GM19467 (cell line): ENCODE data around the gene MAP7D3.
"Not testable (repeated sequence)": the region's sequence is repeated elsewhere in the genome, so short reads cannot be mapped to it uniquely, and the experiment has no call there.

Experiments used
- ATAC-seq: cut with Tn5 transposase; IDR thresholded peaks from one replicate; pipeline ENCODE4 v1.9.1; 2021; ENCODE audit warnings: mild to moderate bottlenecking, moderate library complexity; ENCODE audit not compliant: unreplicated experiment

Gene MAP7D3

DNA sequence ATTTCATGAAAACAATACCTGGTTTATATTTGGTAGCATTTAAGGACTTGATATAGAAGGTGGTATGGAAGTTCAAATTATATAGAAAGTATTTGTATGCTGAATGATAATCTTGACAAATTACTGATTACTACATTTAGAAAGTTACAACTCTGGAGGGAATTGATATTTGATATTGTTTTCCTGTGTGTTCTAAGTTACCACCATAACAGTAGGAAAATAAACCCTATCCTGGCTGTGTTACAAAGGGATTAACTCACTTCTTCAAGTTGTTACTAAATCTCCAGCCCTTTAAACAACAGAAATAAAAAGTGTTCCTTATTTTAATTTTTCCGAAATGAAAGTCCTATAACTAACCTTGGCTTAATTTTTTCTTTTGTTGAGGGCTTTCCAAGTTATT, 67.3 kb downstream of the MAP7D3 start:
- no peak for ATAC-seq

GRCh38 chrX:136183172-136183571, 68.0 kb downstream of the MAP7D3 start:
- no peak for ATAC-seq

DNA sequence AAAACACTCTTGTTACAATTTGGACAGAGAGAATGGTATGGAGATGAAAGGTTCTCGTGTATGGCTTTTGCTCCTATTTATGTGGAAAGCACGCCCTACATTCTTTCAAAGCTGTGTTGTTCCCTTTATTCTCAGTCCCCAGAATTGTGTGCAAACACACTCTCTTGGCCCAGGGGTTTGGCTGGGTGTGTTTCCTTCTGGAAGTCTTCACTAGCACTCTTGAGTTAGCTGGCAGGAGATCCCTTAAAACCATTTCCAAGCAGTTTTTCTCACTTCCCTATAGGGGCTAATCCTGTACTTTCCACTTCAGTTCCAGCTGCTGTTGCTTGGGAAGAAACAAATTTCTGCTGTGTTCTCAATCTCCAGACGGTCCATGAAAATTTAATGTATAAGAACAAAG, 68.8 kb downstream of the MAP7D3 start:
- no peak for ATAC-seq

DNA sequence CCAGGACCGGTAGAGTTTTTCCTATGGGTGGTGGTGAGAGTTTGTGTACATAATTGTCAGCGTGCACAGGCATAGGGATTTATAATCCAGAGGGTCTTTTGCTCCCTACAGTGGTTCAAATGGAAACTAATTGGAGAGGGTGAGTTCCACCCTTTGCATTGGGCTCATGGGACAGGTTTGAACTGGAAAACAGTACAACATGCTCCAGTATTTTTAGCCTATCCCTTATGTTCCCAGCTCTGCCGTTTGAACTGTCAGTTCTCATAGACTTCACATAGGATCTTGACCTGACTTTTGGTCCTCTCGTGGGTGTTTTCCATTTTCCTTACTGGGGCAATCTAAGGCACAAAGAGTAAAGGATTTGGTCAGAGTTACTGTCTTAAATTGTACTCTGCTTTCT, 72.1 kb downstream of the MAP7D3 start:
- ATAC-seq: no peak

- ATAC-seq: no peak
Measured at GRCh38 chrX:136176399-136176825, 74.8 kb downstream of the MAP7D3 start.

DNA sequence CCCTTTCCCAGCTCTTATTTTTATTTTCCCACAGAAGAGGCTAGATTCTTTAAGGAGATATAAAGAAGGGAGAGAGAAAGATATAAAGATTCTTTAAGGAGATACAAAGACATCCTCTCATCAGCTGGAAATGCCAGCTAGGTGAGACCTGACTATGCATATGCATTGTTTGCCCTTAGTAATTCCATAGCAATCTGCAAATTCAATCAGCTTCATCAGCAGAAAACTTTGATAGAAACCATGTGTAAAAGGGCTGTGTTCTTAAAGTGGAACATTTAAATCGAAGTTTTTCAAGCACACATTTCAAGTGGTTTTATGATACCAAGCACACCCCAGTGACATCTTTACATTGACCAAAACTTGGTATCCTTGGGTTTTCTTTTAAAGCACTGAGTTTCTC, 79.8 kb downstream of the MAP7D3 start:
- ATAC-seq: no peak

DNA sequence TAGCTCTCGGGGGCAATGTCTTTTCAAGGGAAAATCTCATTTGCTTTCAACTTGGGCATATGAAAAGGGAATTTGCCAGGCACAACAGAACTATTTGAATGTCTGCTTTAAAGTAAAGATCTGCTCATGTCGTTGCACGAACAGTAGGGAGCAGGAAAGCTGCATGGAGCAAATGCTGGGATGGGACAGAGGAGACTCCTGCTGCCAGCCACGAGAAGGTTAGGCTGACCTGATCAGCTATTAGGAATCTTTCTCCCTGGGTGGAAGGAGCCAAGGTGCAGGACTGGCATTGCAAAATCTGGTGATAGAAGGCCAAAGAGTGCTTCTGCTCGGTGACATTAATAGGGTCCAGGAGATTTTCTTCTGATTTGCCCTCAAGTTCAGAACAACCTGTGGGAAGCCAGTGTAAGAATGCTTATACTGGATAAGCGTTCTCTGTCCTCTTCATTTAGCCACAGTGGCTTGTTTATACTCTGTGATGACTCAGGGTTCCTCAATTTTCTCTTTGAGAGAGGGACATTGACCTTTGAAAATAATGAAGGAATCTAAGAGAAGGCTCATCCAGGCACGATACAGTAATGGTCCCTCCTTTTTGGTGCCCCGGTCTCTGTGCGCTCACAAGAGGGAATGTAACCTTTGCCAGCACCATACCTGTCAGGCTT, 80.9 kb downstream of the MAP7D3 start:
- no peak for ATAC-seq

GRCh38 chrX:136168929-136169735, 82.1 kb downstream of the MAP7D3 start:
- ATAC-seq: no peak

- ATAC-seq: not testable (repeated sequence)
Measured at GRCh38 chrX:136167989-136168388, 83.2 kb downstream of the MAP7D3 start.

DNA sequence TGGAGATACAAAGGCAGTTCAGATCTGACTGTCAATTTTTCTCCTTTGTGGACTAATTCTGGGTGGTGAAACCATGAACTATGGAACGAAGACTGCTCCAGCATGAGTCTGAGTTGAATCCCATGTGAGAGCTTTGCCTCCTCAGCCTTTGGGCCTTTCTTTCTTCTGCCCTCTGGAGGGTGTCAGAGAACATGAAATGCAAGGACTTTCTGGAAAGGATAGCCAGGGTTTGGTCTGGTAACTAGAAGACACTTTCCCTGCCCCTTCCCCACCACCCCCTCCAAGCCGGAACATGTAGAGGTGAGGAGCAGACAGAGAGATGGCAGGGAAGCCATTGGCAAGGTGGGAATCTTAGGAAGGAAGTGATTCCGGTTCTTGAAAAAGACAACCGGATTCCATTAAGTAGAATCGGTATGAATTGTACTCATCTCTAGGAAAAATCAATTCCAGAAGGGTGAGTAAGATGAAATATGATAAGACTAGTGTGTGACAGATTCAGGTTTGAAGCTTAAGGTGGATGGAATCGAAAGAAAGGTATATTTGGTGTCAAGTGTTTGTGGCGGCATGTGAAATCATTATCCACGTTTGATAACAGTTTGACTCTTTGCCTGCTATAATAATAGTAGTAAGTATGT, 84.9 kb downstream of the MAP7D3 start:
- no peak for ATAC-seq

GRCh38 chrX:136165406-136165805, 85.8 kb downstream of the MAP7D3 start:
- ATAC-seq: no peak

- no peak for ATAC-seq
Measured at GRCh38 chrX:136163689-136164088, 87.5 kb downstream of the MAP7D3 start.
